HG03342 (cell line): ENCODE results near the gene CDH4.

Experiments used
- ATAC-seq: cut with Tn5 transposase; IDR thresholded peaks from one replicate; pipeline ENCODE4 v1.9.1; 2021; ENCODE audit warnings: mild to moderate bottlenecking, moderate library complexity; ENCODE audit not compliant: unreplicated experiment

The CDH4 gene

GRCh38 chr20:61754976-61755778 lies 503.1 kb downstream of the CDH4 start:
- ATAC-seq: no peak

- no peak for ATAC-seq
Observed at GRCh38 chr20:61755971-61756845, 504.1 kb downstream of the CDH4 start.

GRCh38 chr20:61756966-61757677 lies 505.1 kb downstream of the CDH4 start:
- no peak for ATAC-seq

- no peak for ATAC-seq
Observed at GRCh38 chr20:61757678-61758563, 505.9 kb downstream of the CDH4 start.

GRCh38 chr20:61758564-61759200 lies 506.6 kb downstream of the CDH4 start:
- no peak for ATAC-seq

- ATAC-seq: no peak
Observed at GRCh38 chr20:61759286-61760065, 507.4 kb downstream of the CDH4 start.

- no peak for ATAC-seq
Observed at GRCh38 chr20:61760321-61760720, 508.3 kb downstream of the CDH4 start.

GRCh38 chr20:61760731-61761130 lies 508.7 kb downstream of the CDH4 start:
- no peak for ATAC-seq

GRCh38 chr20:61761453-61762166 lies 509.5 kb downstream of the CDH4 start:
- no peak for ATAC-seq

GRCh38 chr20:61762167-61762710 lies 510.2 kb downstream of the CDH4 start:
- no peak for ATAC-seq

- no peak for ATAC-seq
Observed at GRCh38 chr20:61762886-61763739, 511.1 kb downstream of the CDH4 start.

GRCh38 chr20:61763740-61764400 lies 511.8 kb downstream of the CDH4 start:
- ATAC-seq: no peak

- ATAC-seq: no peak
Observed at GRCh38 chr20:61764471-61765025, 512.5 kb downstream of the CDH4 start.

GRCh38 chr20:61765081-61765870 lies 513.2 kb downstream of the CDH4 start:
- ATAC-seq: no peak

- no peak for ATAC-seq
Observed at GRCh38 chr20:61765871-61766654, 514.0 kb downstream of the CDH4 start.
